ENCODE measurements around the gene RHAG.
"Not testable (repeated sequence)": the region's sequence is repeated elsewhere in the genome, so short reads cannot be mapped to it uniquely, and the experiment has no call there.

RHAG gene

GRCh38 chr6:49636713-49637349, at the start of gene RHAG:
TSS of gene RHAG (minus strand) at chr6:49636839. CDS start at chr6:49636812, 27 bp downstream.
- peak; percentile 92 for DNase-seq

- no peak for DNase-seq
Observed at GRCh38 chr6:49676671-49677281, 40.1 kb upstream of the RHAG start.

- no peak for DNase-seq
Observed at GRCh38 chr6:49675816-49676215, 39.2 kb upstream of the RHAG start.

- DNase-seq: peak; percentile 61
Observed at GRCh38 chr6:49668083-49668511, 31.5 kb upstream of the RHAG start.

GRCh38 chr6:49666930-49667757, 30.5 kb upstream of the RHAG start:
- DNase-seq: peak; percentile 87

GRCh38 chr6:49666480-49666879, 29.8 kb upstream of the RHAG start:
- DNase-seq: no peak

- no peak for DNase-seq
Observed at GRCh38 chr6:49664817-49665216, 28.2 kb upstream of the RHAG start.

GRCh38 chr6:49664054-49664453, 27.4 kb upstream of the RHAG start:
- DNase-seq: not testable (repeated sequence)

GRCh38 chr6:49662892-49663261, 26.2 kb upstream of the RHAG start:
- peak; percentile 47 for DNase-seq

- no peak for DNase-seq
Observed at GRCh38 chr6:49662231-49662891, 25.7 kb upstream of the RHAG start.

- DNase-seq: no peak
Observed at GRCh38 chr6:49653942-49654341, 17.3 kb upstream of the RHAG start.

- DNase-seq: peak; percentile 33
Observed at GRCh38 chr6:49653438-49653837, 16.8 kb upstream of the RHAG start.

- no peak for DNase-seq
Observed at GRCh38 chr6:49651239-49651638, 14.6 kb upstream of the RHAG start.

GRCh38 chr6:49649988-49650387, 13.3 kb upstream of the RHAG start:
- DNase-seq: peak; percentile 81

GRCh38 chr6:49648036-49648435, 11.4 kb upstream of the RHAG start:
- peak; percentile 57 for DNase-seq

- peak; percentile 47 for DNase-seq
Observed at GRCh38 chr6:49647476-49647875, 10.8 kb upstream of the RHAG start.

- no peak for DNase-seq
Observed at GRCh38 chr6:49646942-49647341, 10.3 kb upstream of the RHAG start.

GRCh38 chr6:49646130-49646824, 9.6 kb upstream of the RHAG start:
- peak; percentile 99 for DNase-seq

- DNase-seq: no peak
Observed at GRCh38 chr6:49645139-49645538, 8.5 kb upstream of the RHAG start.

- no peak for DNase-seq
Observed at GRCh38 chr6:49639177-49639817, 2.7 kb upstream of the RHAG start.

- DNase-seq: peak; percentile 66
Observed at GRCh38 chr6:49637350-49637731, 702 bp upstream of the RHAG start.

Measured in OCI-M1 (cell line).